HCT116 (cell line): Measurements from ENCODE around the gene CSF3R. TPM values are rescaled to one million over a fixed set of nuclear protein-coding genes. Genes with fewer than 3 reads are reported as not detected.

Source experiments
- ATAC-seq: fragments of 200-7000 bp; cut with Tn5 transposase; 2 replicates; pipeline ENCODE4 v1.9.1; 2020; ENCODE audit warnings: mild to moderate bottlenecking, moderate library complexity
- BruUV-seq: library from RNA; stranded (reverse); fragments of 400-500 nt; replicated peaks from 2 replicates; lab custom pipeline; 2021; lab: Mats Ljungman, UMichigan
- CTCF ChIA-PET: fragments of 300-600 bp; sonication (Branson Sonifier 250); formaldehyde crosslinking; loops from one replicate; lab custom pipeline; 2021; ENCODE audit warnings: antibody characterized with exemption; lab: Charles Lee
- POLR2A ChIA-PET: fragments of 300-600, 350-600 bp; sonication (Branson Sonifier 250); formaldehyde crosslinking; loops from one replicate; lab custom pipeline; 2021; ENCODE audit warnings: antibody characterized with exemption; lab: Charles Lee
- RAD21 ChIA-PET, 2 experiments: fragments of 300-600 bp; sonication (Branson Sonifier 250); formaldehyde crosslinking; loops; one replicate each; lab custom pipeline; 2023; ENCODE audit warnings: low total read pairs in 2 of 2; ENCODE audit not compliant: uncharacterized antibody in 2 of 2, unreplicated experiment in 2 of 2, low non-redundant PET in 1 of 2; lab: Charles Lee
- DNase-seq: peaks from one replicate; pipeline ENCODE4 v3.0.0-alpha.2; 2010; ENCODE audit warnings: low read depth, low spot score
- H2AFZ ChIP-seq: fragments of 200-600 bp; shearing (Covaris generic), sonication (generic); 2 replicates; pipeline ENCODE4 v1.6.1; 2017; ENCODE audit warnings: low read depth, mixed run types, mixed read lengths, antibody characterized with exemption, low read length; ENCODE audit not compliant: poor library complexity, severe bottlenecking
- H3K27ac ChIP-seq: 2 replicates; pipeline ENCODE4 v1.5.1; 2012; ENCODE audit warnings: low read depth, low read length
- H3K27me3 ChIP-seq: fragments of 200-600 bp; sonication (generic); 2 replicates; pipeline ENCODE4 v1.6.1; 2016; ENCODE audit warnings: mixed run types, low read length, mixed read lengths; ENCODE audit not compliant: insufficient read depth
- H3K36me3 ChIP-seq, 2 experiments: fragments of 200-500 bp in 1 of 2; fragments of 200-600 bp in 1 of 2; sonication (Bioruptor generic) in 1 of 2; sonication (generic) in 1 of 2; 2 replicates each; pipeline versions ENCODE4 v1.5.1 to v1.6.1; 2014 to 2016; ENCODE audit warnings: low read length in 2 of 2, inconsistent platforms in 1 of 2, mixed read lengths in 1 of 2, mixed run types in 1 of 2; ENCODE audit not compliant: insufficient read depth in 2 of 2, control insufficient read depth in 1 of 2
- H3K4me1 ChIP-seq, 2 experiments: fragments of 200-600 bp in 1 of 2; sonication (generic) in 1 of 2; 2 replicates each; pipeline versions ENCODE4 v1.5.1 to v1.6.1; 2012 to 2017; ENCODE audit warnings: low read length in 2 of 2, inconsistent platforms in 1 of 2, mild to moderate bottlenecking in 1 of 2, mixed read lengths in 1 of 2, mixed run types in 1 of 2, moderate library complexity in 1 of 2; ENCODE audit not compliant: insufficient read depth in 2 of 2, control insufficient read depth in 1 of 2
- H3K4me2 ChIP-seq: fragments of 200-600 bp; sonication (generic); 2 replicates; pipeline ENCODE4 v1.6.1; 2017; ENCODE audit warnings: mixed run types, low read length, mixed read lengths
- H3K4me3 ChIP-seq, 2 experiments: fragments of 200-600 bp in 1 of 2; sonication (generic) in 1 of 2; replicated peaks in 1 of 2; 2 replicates each; pipeline ENCODE4 v1.5.1; 2011 to 2016; ENCODE audit warnings: low read length in 2 of 2, control low read depth in 1 of 2, low read depth in 1 of 2, mild to moderate bottlenecking in 1 of 2, mixed read lengths in 1 of 2, mixed run types in 1 of 2
- H3K79me2 ChIP-seq: fragments of 200-600 bp; sonication (generic); 2 replicates; pipeline ENCODE4 v1.6.1; 2017; ENCODE audit warnings: mild to moderate bottlenecking, mixed run types, low read length, moderate library complexity, mixed read lengths; ENCODE audit not compliant: insufficient read depth
- H3K9ac ChIP-seq: fragments of 200-600 bp; sonication (generic); 2 replicates; pipeline ENCODE4 v1.6.1; 2016; ENCODE audit warnings: low read length, mixed read lengths
- H3K9me2 ChIP-seq: fragments of 200-600 bp; sonication (generic), shearing (Covaris generic); 2 replicates; pipeline ENCODE4 v1.6.1; 2017; ENCODE audit warnings: mixed run types, mild to moderate bottlenecking, moderate library complexity; ENCODE audit not compliant: insufficient read depth
- H3K9me3 ChIP-seq, 2 experiments: fragments of 200-500 bp in 1 of 2; fragments of 200-600 bp in 1 of 2; sonication (Bioruptor generic) in 1 of 2; sonication (generic) in 1 of 2; 2 replicates each; pipeline ENCODE4 v1.6.1; 2014 to 2017; ENCODE audit warnings: low read length in 2 of 2, mixed read lengths in 2 of 2, inconsistent platforms in 1 of 2, low read depth in 1 of 2, mild to moderate bottlenecking in 1 of 2, mixed run types in 1 of 2, moderate library complexity in 1 of 2; ENCODE audit not compliant: control insufficient read depth in 1 of 2, insufficient read depth in 1 of 2
- H4K20me1 ChIP-seq: fragments of 200-600 bp; sonication (generic), shearing (Covaris generic); 2 replicates; pipeline ENCODE4 v1.6.1; 2017; ENCODE audit warnings: mixed run types, mild to moderate bottlenecking, moderate library complexity; ENCODE audit not compliant: insufficient read depth
- ATF3 ChIP-seq: IDR thresholded peaks from 2 replicates; pipeline ENCODE4 v1.6.1; 2012
- CBX3 ChIP-seq: IDR thresholded peaks from 2 replicates; pipeline ENCODE4 v1.6.1; 2012; ENCODE audit warnings: low read depth
- CEBPB ChIP-seq: IDR thresholded peaks from 2 replicates; pipeline ENCODE4 v1.6.1; 2012; ENCODE audit warnings: low read depth
- CTCF ChIP-seq, 3 experiments: fragments of 200-600 bp in 1 of 3; sonication (generic) in 1 of 3; IDR thresholded peaks in 2 of 3; conservative IDR thresholded peaks in 1 of 3; 2 replicates each; pipeline ENCODE4 v1.5.1; 2012 to 2017; ENCODE audit warnings: low read depth in 2 of 3, low read length in 2 of 3, antibody characterized with exemption in 1 of 3, borderline replicate concordance in 1 of 3, control low read depth in 1 of 3, mild to moderate bottlenecking in 1 of 3, mixed read lengths in 1 of 3, mixed run types in 1 of 3, moderate library complexity in 1 of 3; ENCODE audit not compliant: insufficient read depth in 1 of 3
- EGR1 ChIP-seq: IDR thresholded peaks from 2 replicates; pipeline ENCODE4 v1.6.1; 2012; ENCODE audit warnings: low read depth
- ELF1 ChIP-seq: IDR thresholded peaks from 2 replicates; pipeline ENCODE4 v1.6.1; 2012; ENCODE audit warnings: low read depth, borderline replicate concordance
- EZH2 ChIP-seq: fragments of 200-600 bp; sonication (generic); IDR thresholded peaks from 2 replicates; pipeline ENCODE4 v1.6.1; 2017; ENCODE audit warnings: antibody characterized with exemption, mixed run types
- EZH2phosphoT487 ChIP-seq: fragments of 200-600 bp; IDR thresholded peaks from 2 replicates; pipeline ENCODE4 v1.6.1; 2018; ENCODE audit warnings: antibody characterized with exemption, borderline replicate concordance
- JUND ChIP-seq: IDR thresholded peaks from 2 replicates; pipeline ENCODE4 v1.6.1; 2012
- MAX ChIP-seq: IDR thresholded peaks from 2 replicates; pipeline ENCODE4 v1.6.1; 2012
- POLR2A ChIP-seq: IDR thresholded peaks from 2 replicates; pipeline ENCODE4 v1.7.0; 2011; ENCODE audit warnings: borderline replicate concordance; ENCODE audit not compliant: insufficient read depth, insufficient read length; ENCODE audit errors: extremely low read depth
- POLR2AphosphoS5 ChIP-seq: IDR thresholded peaks from 2 replicates; pipeline ENCODE4 v1.6.1; 2011; ENCODE audit warnings: mild to moderate bottlenecking, low read depth, low read length, moderate library complexity
- RAD21 ChIP-seq: IDR thresholded peaks from 2 replicates; pipeline ENCODE4 v1.6.1; 2012; ENCODE audit warnings: low read depth, mild to moderate bottlenecking
- SIN3A ChIP-seq: IDR thresholded peaks from 2 replicates; pipeline ENCODE4 v1.6.1; 2012; ENCODE audit warnings: low read depth
- SRF ChIP-seq: IDR thresholded peaks from 2 replicates; pipeline ENCODE4 v1.6.1; 2012; ENCODE audit warnings: low read depth
- TCF7L2 ChIP-seq: IDR thresholded peaks from 2 replicates; pipeline ENCODE4 v1.7.0; 2011; ENCODE audit warnings: borderline replicate concordance, inconsistent platforms; ENCODE audit not compliant: insufficient read depth, insufficient read length; ENCODE audit errors: extremely low read depth
- YY1 ChIP-seq: IDR thresholded peaks from 2 replicates; pipeline ENCODE4 v1.6.1; 2011; ENCODE audit warnings: low read length, low read depth, moderate library complexity, mild to moderate bottlenecking; ENCODE audit not compliant: insufficient replicate concordance; ENCODE audit errors: extremely low read depth
- ZBTB33 ChIP-seq: IDR thresholded peaks from 2 replicates; pipeline ENCODE4 v1.6.1; 2011; ENCODE audit warnings: mild to moderate bottlenecking, low read length, moderate library complexity; ENCODE audit not compliant: insufficient replicate concordance; ENCODE audit errors: extremely low read depth
- intact Hi-C: fragments of 100-400 bp; cut with micrococcal nuclease; formaldehyde crosslinking; loops from 2 replicates; pipeline ENCODE4 v1.10.0; 2022
- total RNA-seq: library from RNA; stranded (reverse); gene quantifications from one replicate; pipeline ENCODE4 v1.2.1, GENCODE V29; 2021; ENCODE audit not compliant: unreplicated experiment

Gene CSF3R
- total RNA-seq, 1 experiment from 2014 or later, result 0.32 TPM

GRCh38 chr1:36442337-36442736, 40.4 kb downstream of the CSF3R start (continued):
- no peak for TF ChIP-seq TCF7L2
- TF ChIP-seq ZBTB33, result no peak
- TF ChIP-seq CBX3, result no peak
- no peak for TF ChIP-seq POLR2AphosphoS5
- TF ChIP-seq MAX, result no peak
- no peak for TF ChIP-seq EZH2
- no peak for TF ChIP-seq EZH2phosphoT487
- TF ChIP-seq JUND, result no peak
- no peak for TF ChIP-seq CEBPB
- no peak for TF ChIP-seq RAD21
- no peak for TF ChIP-seq EGR1

- Histone ChIP-seq H3K79me2 (no peaks in the 10 kb centered on the region), H3K9ac (no peak overlapping the region), H2AFZ (no peak overlapping the region), H4K20me1 (no peaks in the 10 kb centered on the region), H3K9me2 (no peaks in the 10 kb centered on the region), H3K4me1 (peaks cover 16 to 28% of the 10 kb centered on the region in 2 experiments), H3K27ac (no peak overlapping the region), H3K9me3 (no peaks in the 10 kb centered on the region), H3K27me3 (no peaks in the 10 kb centered on the region)
- no peak for DNase-seq
- intact Hi-C loops, result no loop called here
- BruUV-seq, result no TSS peak
- CTCF ChIA-PET, result no interaction called here
- TF ChIP-seq EZH2 (no peak), POLR2A (no peak), CBX3 (no peak), ATF3 (no peak), CTCF (IDR thresholded peaks at IDR 0.05 in 2 of 3, conservative IDR thresholded peaks at IDR 0.05 in 1 of 3; ENCODE audit: borderline replicate concordance in 1 of 3, insufficient read depth in 1 of 3, low read depth in 2 of 3, low read length in 2 of 3) (no peak), YY1 (no peak), SRF (no peak), SIN3A (no peak), ELF1 (no peak), RAD21 (no peak)
- TF ChIP-seq, all 23 proteins: peak for 0
- Histone ChIP-seq H3K4me3 (no peak overlapping the region), H3K4me2 (no peak overlapping the region), H3K36me3 (no peaks in the 10 kb centered on the region)
- ChIA-PET POLR2A (interaction anchor here (0.5 kb wide), 1 partner anchor 12 kb away, joined by 3 read pairs; no protein-coding TSS in a partner anchor), RAD21 (interaction anchor here in 1 of 2 experiments (0.6 kb wide), 1 partner anchor 88 kb away, joined by 3 read pairs; no protein-coding TSS in a partner anchor)
- no peak for ATAC-seq
Measured at GRCh38 chr1:36440646-36441045, 42.1 kb downstream of the CSF3R start.
